OCI-LY3 (cell line): ENCODE data around the gene WDR70.

Experiments used
- H2AFZ ChIP-seq: fragments of 200-600, 300-600 bp; shearing (Covaris generic); 2 replicates; pipeline ENCODE4 v1.6.0; 2014; ENCODE audit warnings: antibody characterized with exemption, low read depth, low read length
- H3K27ac ChIP-seq: fragments of 200-600, 300-600 bp; sonication (generic); 2 replicates; pipeline ENCODE4 v1.5.1; 2014; ENCODE audit warnings: mild to moderate bottlenecking, low read length, moderate library complexity, mixed read lengths
- H3K27me3 ChIP-seq: fragments of 200-600, 300-600 bp; sonication (generic); 2 replicates; pipeline ENCODE4 v1.6.1; 2014; ENCODE audit warnings: low read depth, low read length, mixed read lengths
- H3K36me3 ChIP-seq: fragments of 200-600, 300-600 bp; sonication (generic); replicated peaks from 2 replicates; pipeline ENCODE3; 2014; ENCODE audit warnings: low read depth, low read length, mixed read lengths
- H3K4me1 ChIP-seq: fragments of 300-600, 200-600 bp; sonication (generic); 2 replicates; pipeline ENCODE4 v1.6.1; 2014; ENCODE audit warnings: low read length, mixed read lengths
- H3K4me2 ChIP-seq: fragments of 200-600, 300-600 bp; sonication (generic); 2 replicates; pipeline ENCODE4 v1.6.1; 2014; ENCODE audit warnings: low read length, mixed read lengths
- H3K4me3 ChIP-seq: fragments of 300-600, 200-600 bp; sonication (generic); 2 replicates; pipeline ENCODE4 v1.5.1; 2014; ENCODE audit warnings: antibody characterized with exemption, mild to moderate bottlenecking, low read length, moderate library complexity
- H3K79me2 ChIP-seq: fragments of 300-600, 200-600 bp; shearing (Covaris generic); 2 replicates; pipeline ENCODE4 v1.6.1; 2014; ENCODE audit warnings: mild to moderate bottlenecking, low read length, mixed read lengths
- H3K9ac ChIP-seq: fragments of 300-600, 200-600 bp; shearing (Covaris generic); 2 replicates; pipeline ENCODE4 v1.6.0; 2014; ENCODE audit warnings: mild to moderate bottlenecking, low read length, moderate library complexity
- H3K9me3 ChIP-seq: fragments of 200-600, 300-600 bp; shearing (Covaris generic); 2 replicates; pipeline ENCODE4 v1.6.1; 2014; ENCODE audit warnings: low read length, mixed read lengths; ENCODE audit not compliant: insufficient read depth
- H4K20me1 ChIP-seq: fragments of 200-600, 300-600 bp; sonication (generic); 2 replicates; pipeline ENCODE4 v1.6.1; 2016; ENCODE audit warnings: low read length, mixed read lengths; ENCODE audit not compliant: insufficient read depth
- EZH2phosphoT487 ChIP-seq: fragments of 200-600 bp; shearing (Covaris generic); IDR thresholded peaks from 2 replicates; pipeline ENCODE4 v1.6.1; 2018; ENCODE audit warnings: antibody characterized with exemption, mixed run types, low read depth
- TF ChIP-seq, protein P1 (sequence below): fragments of 200-600, 300-600 bp; sonication (generic); IDR thresholded peaks from 2 replicates; pipeline ENCODE4 v1.5.1; 2014; ENCODE audit warnings: antibody characterized with exemption, low read length, low read depth

WDR70 gene

DNA sequence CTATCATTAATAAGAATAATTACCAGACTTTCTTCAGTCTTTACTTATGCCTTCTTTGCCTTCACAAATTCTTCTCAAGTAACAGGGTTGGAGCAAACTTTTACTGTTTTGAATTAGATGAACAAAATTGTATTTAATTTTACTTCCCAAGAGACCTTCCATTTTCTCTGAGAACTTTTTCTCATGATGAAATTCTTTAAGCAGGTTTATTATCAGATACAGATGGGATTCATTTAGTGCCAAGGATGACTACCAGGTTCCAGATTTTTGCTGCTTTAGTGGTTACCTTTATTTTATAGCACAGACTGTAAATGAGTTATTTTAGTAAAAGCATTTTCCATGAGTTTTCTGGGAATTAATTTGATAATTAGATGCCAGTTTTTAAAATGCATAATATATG, 335.6 kb downstream of the WDR70 start:
- Histone ChIP-seq H3K9me3 (no peaks in the 10 kb centered on the region), H2AFZ (no peak overlapping the region), H3K9ac (no peak overlapping the region), H3K4me1 (no peaks in the 10 kb centered on the region), H3K4me3 (no peak overlapping the region), H3K27me3 (no peaks in the 10 kb centered on the region), H3K36me3 (no peaks in the 10 kb centered on the region), H3K4me2 (no peak overlapping the region), H3K27ac (no peak overlapping the region), H4K20me1 (no peaks in the 10 kb centered on the region), H3K79me2 (no peaks in the 10 kb centered on the region)
- TF ChIP-seq, protein P1, sequence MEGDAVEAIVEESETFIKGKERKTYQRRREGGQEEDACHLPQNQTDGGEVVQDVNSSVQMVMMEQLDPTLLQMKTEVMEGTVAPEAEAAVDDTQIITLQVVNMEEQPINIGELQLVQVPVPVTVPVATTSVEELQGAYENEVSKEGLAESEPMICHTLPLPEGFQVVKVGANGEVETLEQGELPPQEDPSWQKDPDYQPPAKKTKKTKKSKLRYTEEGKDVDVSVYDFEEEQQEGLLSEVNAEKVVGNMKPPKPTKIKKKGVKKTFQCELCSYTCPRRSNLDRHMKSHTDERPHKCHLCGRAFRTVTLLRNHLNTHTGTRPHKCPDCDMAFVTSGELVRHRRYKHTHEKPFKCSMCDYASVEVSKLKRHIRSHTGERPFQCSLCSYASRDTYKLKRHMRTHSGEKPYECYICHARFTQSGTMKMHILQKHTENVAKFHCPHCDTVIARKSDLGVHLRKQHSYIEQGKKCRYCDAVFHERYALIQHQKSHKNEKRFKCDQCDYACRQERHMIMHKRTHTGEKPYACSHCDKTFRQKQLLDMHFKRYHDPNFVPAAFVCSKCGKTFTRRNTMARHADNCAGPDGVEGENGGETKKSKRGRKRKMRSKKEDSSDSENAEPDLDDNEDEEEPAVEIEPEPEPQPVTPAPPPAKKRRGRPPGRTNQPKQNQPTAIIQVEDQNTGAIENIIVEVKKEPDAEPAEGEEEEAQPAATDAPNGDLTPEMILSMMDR = no peak
- TF ChIP-seq EZH2phosphoT487 = no peak

GRCh38 chr5:37715361-37715760, 336.2 kb downstream of the WDR70 start:
- Histone ChIP-seq H3K36me3 (no peaks in the 10 kb centered on the region), H3K4me2 (no peak overlapping the region)

DNA sequence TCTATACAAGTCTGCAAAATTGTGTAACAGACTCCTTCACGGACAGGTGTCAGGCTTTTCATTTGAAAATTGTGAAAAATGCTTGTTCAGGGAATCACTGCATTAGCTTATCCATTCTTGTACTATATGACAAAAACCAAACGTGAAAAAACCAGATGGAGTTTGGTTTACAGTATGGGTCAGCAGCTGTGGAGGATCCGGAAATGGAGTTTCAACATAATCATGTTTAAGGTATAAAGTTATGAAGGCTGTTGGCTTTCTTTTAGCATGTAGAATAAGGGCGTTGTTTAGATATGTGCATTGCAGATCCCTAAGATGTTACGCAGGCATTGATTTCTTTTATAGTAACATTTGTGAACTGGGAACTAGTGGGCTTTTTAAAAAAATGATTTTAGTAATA, 336.9 kb downstream of the WDR70 start:
- TF ChIP-seq, protein P1 = no peak
- TF ChIP-seq EZH2phosphoT487 = no peak
- Histone ChIP-seq H3K36me3 (no peaks in the 10 kb centered on the region), H3K27ac (no peak overlapping the region), H3K9me3 (no peaks in the 10 kb centered on the region), H4K20me1 (no peaks in the 10 kb centered on the region), H3K27me3 (no peaks in the 10 kb centered on the region), H3K4me3 (no peak overlapping the region), H2AFZ (no peak overlapping the region), H3K4me2 (no peak overlapping the region), H3K79me2 (no peaks in the 10 kb centered on the region), H3K9ac (no peak overlapping the region), H3K4me1 (peaks cover under 1% of the 10 kb centered on the region)

More at GRCh38 chr5:37715361-37715760, 336.2 kb downstream of the WDR70 start:
- Histone ChIP-seq H4K20me1 (no peaks in the 10 kb centered on the region), H3K4me1 (no peaks in the 10 kb centered on the region), H3K79me2 (no peaks in the 10 kb centered on the region), H2AFZ (no peak overlapping the region), H3K9ac (no peak overlapping the region), H3K27me3 (no peaks in the 10 kb centered on the region), H3K27ac (no peak overlapping the region), H3K4me3 (no peak overlapping the region), H3K9me3 (no peaks in the 10 kb centered on the region)
- TF ChIP-seq, protein P1 = no peak
- TF ChIP-seq EZH2phosphoT487 = no peak

- Histone ChIP-seq H3K4me3 (no peak overlapping the region), H3K27me3 (no peaks in the 10 kb centered on the region), H3K9me3 (no peaks in the 10 kb centered on the region), H3K9ac (no peak overlapping the region), H3K4me2 (no peak overlapping the region), H4K20me1 (no peaks in the 10 kb centered on the region), H3K27ac (no peak overlapping the region), H3K4me1 (peaks cover 5% of the 10 kb centered on the region), H3K79me2 (no peaks in the 10 kb centered on the region), H3K36me3 (no peaks in the 10 kb centered on the region), H2AFZ (no peak overlapping the region)
- TF ChIP-seq, protein P1 = no peak
- TF ChIP-seq EZH2phosphoT487 = no peak
These were observed 337.3 kb downstream of the WDR70 start for GRCh38 chr5:37716405-37716804.
